SW 1271 (cell line): ENCODE measurements around the gene LCLAT1.
"Not testable (repeated sequence)": the region's sequence is repeated elsewhere in the genome, so short reads cannot be mapped to it uniquely, and the experiment has no call there.

ENCODE experiments used
- DNase-seq, 2 experiments: peaks; one replicate each; lab custom pipeline; 2025; lab: John Stamatoyannopoulos, UW

Gene LCLAT1

DNA sequence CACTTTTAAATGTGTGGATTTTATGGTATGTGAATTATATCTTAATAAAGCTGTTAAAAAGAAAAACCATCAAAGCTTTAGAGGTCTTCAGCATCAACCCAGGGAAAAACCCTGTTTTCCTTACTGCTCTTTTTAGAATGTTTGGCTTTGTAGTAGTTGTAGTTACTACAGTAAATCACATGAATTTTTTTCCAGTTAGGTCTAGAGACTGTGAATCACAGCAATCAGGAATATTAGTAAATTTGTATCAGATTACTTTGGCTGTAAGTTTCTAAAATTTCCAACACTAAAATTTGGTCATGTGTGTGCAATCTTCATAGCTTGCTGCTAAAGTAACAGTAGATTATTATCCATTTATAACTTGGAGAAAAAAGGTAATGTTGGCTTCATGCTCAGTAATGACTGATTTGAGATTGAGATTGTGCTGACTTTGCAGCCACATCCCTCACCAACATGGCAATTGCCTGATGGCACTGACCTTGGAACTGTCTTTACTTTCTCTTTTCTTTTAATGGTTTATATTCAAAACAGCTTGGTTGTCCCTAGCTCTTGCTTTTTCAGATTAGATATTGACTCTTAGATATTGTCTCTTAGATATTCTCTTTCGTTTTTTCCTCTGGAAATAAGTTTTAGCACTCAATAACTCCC is 41.1 kb downstream of the LCLAT1 start:
- no peak for DNase-seq

- no peak for DNase-seq
Observed at GRCh38 chr2:30491225-30491624, 44.2 kb downstream of the LCLAT1 start.

- DNase-seq, result no peak
Observed at GRCh38 chr2:30492185-30492584, 45.1 kb downstream of the LCLAT1 start.

- no peak for DNase-seq
Observed at GRCh38 chr2:30492619-30493018, 45.6 kb downstream of the LCLAT1 start.

DNA sequence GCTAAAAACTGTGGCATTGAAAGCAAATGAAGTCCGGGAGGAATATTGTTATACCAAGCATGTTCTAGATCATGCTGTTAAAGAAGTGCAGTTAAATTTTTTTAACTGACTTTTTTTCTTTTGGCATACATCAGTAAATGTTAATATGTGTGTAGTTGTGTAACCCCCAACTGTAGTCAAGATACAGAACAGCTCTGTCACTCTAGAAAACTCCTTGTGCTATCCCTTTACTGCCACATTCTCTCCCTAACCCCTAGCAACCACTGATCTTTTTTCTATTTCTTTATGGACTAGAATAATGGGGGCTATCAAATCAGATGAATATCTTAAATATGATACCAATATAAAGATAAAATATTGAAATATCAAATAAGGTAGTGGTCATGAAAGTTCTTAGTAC is 46.4 kb downstream of the LCLAT1 start:
- no peak for DNase-seq

DNA sequence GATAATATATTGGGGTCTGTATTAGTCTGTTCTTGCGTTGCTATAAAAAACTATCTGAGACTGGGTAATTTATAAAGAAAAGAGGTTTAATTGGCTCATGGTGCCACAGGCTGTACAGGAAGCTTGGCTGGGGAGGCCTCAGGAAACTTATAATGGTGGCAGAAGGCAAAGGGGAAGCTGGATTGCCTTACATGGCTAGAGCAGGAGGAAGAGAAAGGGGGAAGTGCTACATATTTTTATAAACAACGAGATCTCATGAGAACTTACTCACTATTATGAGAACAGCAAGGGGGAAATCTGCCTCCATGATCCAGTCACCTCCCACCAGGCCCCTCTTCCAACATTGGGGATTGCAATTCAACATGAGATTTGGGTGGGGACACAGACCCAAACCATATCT is 48.9 kb downstream of the LCLAT1 start:
- not testable (repeated sequence) for DNase-seq

- no peak for DNase-seq
Observed at GRCh38 chr2:30499681-30500080, 52.6 kb downstream of the LCLAT1 start.

DNA sequence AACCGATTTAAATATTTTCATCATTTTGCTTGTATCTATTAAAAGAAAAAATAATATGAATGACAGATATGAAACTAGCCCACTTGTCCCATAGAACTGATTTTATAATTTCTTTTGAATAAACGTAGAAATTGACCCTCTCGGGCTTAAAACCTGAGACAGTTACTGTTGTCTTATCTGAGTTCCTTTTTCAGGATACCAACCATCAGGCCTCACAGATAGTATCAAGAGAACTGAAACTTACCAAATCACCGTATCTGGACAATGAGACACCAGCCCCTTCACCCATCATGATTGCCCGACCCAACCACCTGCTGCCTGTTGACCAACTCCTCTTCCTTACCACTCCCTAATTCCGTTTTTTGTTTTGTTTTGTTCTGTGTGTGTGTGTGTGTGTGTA is 53.7 kb downstream of the LCLAT1 start:
- no peak for DNase-seq

DNA sequence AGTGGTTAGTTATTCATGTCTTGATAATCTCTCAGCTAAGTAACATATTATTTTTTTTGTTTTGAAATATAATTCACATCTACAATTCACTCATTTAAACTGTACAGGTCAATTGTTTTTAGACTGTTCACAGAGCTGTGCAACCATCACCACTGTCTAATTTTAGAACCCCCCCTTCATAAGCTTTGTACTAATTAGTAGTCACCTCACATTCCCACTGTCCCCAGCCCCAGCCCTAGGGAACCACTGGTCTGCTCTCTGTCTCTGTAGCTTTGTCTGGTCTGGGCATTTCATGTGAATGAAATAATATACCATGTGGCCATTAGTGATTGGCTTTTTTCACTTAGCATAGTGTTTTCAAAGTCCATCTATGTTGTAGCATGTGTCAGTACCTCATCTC is 55.3 kb downstream of the LCLAT1 start:
- no peak for DNase-seq

GRCh38 chr2:30503007-30503694 is 56.1 kb downstream of the LCLAT1 start:
- peak in 1 of 2 experiments; percentile 9 for DNase-seq

DNA sequence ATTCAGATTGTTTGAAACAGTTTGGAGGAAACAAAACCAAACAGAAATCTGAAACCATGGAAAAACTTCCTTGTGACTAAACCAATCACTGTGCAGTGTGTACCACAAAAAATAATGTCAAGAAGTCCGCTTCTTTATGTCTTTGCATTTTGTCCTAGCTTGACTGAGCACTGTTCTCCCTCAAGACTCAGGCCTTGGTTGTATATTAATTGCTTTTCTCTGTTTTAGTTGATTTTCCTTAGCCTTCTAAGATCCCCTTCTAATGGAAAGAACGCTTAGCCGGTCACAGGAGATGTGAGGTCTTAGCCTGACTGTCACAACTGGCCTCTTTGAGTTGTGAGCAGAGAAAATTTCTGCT is 56.6 kb downstream of the LCLAT1 start:
- no peak for DNase-seq

GRCh38 chr2:30504731-30505130 is 57.7 kb downstream of the LCLAT1 start:
- DNase-seq, result no peak

DNA sequence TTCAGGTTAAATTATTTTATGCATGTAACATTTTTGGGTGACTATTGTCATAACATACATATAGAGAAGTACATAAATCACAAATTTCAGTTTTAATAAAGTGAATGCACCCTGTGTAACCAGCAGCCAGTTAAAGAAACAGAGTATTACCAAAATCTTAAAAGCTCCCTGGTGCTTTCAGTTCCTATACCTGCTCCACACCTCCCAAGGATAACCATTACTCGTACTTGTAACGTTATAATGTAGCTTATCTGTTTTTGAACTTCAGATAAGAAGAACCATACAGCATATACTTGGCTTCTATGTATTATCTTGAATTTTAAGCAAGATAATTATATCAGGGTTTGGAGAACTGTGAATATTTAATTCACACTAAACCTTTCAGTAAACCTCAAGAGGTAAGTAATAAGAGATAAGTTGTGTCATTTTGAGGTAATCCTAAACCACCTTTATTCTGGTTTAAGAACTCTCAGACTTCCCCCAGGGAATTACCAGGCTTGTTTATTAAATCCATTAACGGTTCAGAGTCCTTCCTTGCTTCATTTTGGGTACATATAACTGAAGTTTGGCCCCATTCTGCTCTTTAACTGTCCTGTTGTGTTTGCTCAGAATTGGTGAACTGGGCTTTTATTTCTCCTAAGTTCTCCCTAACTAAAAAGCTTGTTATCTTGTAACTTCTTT is 58.6 kb downstream of the LCLAT1 start:
- no peak for DNase-seq

DNA sequence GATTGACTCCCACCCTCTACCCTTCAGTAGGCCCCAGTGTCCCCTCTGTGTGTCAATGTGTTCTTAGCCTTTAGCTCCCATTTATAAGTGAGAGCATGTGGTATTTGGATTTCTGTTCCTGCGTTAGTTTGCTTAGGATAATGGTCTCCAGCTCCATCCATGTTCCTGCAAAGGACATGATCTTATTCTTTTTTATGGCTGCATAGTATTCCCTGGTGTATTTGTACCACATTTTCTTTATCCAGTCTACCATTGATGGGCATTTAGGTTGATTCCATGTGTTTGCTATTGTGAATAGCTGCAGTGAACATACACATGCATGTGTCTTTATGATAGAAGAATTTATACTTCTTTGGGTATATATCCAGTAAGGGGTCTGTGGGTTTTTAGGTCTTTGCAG is 60.4 kb downstream of the LCLAT1 start:
- not testable (repeated sequence) for DNase-seq

- no peak for DNase-seq
Observed at GRCh38 chr2:30509716-30510115, 62.7 kb downstream of the LCLAT1 start.

GRCh38 chr2:30510409-30510808 is 63.4 kb downstream of the LCLAT1 start:
- no peak for DNase-seq

DNA sequence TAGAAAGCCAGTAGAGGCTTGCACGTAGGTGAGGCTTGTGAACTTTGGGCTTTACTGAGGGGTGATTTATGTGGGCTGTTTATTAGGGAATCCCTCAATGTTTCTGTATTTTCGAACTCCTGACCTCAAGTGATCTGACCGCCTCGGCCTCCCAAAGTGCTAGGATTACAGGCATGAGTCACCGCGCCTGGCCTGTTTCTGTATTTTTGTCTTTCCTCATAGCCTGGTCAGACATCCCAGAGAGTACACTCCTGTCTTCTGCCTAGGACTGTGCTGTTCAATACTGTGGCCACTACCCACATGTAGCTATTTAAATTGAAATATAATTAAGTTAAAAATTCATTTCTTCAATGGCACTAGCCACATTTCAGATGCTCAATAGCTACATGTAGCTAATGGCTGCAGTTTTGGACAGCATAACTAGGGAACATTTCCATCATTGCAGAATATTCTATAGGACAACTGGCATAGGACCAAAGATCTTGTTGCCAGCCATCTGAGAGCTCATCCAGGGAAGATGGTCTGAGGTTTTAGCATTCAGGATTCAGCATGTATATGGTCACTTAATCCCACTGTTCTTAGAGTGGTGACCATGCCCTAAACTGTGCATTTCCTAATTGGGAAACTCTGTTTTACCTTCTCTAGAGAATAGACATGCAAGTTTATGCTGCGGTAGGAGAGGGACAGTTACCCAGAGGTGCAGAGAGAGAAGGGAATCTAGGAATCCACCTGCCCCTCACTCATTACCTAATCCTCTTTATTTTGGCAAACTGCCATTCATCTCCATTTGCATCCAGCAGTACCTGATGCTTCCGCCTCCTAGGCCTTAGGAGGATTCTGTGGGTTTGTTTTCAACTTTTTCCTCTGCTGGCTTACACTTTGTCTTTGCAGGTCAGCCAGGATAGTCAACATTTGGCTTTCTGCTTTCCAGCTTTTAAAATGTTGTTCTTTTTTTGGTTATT is 64.4 kb downstream of the LCLAT1 start:
- no peak for DNase-seq

- no peak for DNase-seq
Observed at GRCh38 chr2:30512243-30512886, 65.3 kb downstream of the LCLAT1 start.

DNA sequence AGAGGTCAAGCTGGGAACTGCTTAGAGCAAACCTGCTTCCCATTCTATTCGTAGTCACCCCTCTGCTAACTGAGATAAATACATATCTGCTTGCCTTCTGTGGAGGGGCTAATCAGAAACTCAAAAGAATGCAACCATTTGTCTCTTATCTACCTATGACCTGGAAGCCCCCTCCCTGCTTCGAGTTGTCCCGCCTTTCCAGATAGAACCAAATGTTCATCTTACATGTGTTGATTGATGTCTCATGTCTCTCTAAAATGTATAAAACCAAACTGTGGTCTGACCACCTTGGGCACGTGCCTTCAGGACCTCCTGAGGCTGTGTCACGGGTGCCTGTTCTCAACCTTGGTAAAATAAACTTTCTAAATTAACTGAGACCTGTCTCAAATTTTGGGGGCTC is 66.6 kb downstream of the LCLAT1 start:
- DNase-seq, result not testable (repeated sequence)

DNA sequence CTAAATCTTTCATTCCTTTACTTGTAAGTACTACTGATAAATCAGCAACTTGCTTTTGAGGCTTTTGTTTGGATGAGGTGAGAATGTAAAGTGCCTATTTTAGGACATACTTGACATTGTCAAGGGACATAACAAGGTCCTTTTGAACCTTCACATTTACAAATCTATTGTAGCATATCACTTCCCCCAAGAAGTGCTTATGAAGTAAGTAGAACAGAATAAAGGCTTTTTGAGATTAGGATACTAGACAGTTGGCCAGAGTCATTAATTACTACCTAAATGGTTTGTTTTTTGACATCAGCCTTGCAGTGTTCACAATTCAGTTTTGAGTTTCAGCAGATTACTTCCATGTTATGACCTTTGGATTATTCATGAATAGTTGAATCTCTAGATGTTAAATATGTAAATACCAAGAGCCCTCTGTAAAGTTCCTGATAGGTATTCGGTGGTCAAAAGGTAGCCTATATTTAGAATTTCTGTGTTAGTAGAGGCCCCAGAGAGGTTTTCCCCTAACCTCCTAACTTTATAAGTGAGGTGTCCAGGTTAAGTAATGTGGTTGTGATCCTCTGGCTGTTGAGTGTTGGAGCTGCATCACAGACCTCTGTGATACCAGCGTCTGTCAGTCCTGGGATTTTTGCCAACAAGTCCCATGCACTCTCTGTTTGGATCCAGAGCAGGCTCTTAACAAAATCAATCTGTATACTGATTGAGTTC is 67.2 kb downstream of the LCLAT1 start:
- no peak for DNase-seq

- no peak for DNase-seq
Observed at GRCh38 chr2:30514848-30515435, 67.9 kb downstream of the LCLAT1 start.
